Ammon's horn (tissue), 1 donor: ENCODE data around the gene ARHGAP22.
A peak's percentile ranks its signal among the peaks of the same experiment; 100 is the strongest.

Experiments
- DNase-seq: peaks from one replicate; pipeline ENCODE4 v3.0.0-alpha.2; 2016; ENCODE audit warnings: low spot score

Gene ARHGAP22

DNA sequence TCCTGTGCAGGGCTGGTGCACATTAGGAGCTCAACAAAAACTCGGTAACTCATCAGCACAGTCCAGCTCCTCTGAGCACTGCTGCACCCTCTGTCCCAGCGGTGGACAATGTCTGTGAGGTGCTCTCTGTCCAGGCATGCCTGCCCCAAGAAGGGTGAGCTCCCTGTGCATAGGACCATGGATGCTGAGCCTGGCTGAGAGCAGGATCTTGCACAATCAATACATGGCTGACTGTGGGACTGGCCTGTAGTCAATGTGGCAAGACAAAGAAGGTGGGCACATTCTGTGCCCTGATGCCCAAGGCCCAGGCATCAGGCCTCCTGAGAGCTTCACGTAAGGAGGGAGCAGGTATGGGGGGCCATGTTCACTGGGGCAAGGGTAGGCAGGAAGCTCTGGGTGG lies 17.1 kb downstream of the ARHGAP22 start:
- no peak for DNase-seq

DNA sequence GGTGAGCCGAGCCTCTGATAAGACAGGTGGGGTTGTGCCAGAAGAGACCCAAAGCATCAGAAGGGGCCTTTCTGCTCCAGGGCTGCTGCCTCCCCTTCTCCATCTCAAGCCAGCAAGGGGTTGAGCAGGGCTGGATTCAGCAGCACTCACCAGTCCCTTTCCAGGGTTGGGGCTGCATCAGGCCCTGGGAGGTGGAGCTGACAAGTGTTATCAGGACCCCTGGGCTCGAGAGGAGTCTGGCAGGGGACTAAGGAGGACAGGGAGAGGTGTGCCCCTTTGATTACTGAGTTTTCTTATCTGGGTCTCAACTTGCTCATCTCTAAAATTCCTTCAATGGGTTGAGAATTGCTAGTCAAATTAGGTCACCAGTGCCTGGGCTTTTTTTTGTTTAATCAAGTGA lies 17.8 kb downstream of the ARHGAP22 start:
- no peak for DNase-seq

DNA sequence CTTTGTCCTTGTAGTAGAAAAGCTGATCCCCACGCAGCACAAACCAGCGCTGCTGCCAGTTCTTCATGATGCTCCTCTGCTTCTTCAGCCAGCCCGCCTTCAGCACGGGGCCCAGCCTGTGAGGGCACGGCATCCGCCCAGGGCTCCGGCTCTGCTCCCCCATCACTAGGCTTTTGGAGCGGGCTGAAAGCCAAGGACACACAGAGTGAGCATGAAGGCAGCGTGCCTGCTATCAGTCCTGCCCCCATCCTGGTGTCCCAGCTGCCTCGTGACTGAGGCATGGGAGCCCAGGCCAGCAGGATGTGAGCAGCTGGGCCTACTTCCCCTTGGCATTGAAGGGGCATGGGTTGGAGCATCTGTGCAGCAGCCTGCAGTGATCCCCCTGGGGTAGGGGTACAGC lies 21.9 kb downstream of the ARHGAP22 start:
- DNase-seq, result peak; percentile 87

DNA sequence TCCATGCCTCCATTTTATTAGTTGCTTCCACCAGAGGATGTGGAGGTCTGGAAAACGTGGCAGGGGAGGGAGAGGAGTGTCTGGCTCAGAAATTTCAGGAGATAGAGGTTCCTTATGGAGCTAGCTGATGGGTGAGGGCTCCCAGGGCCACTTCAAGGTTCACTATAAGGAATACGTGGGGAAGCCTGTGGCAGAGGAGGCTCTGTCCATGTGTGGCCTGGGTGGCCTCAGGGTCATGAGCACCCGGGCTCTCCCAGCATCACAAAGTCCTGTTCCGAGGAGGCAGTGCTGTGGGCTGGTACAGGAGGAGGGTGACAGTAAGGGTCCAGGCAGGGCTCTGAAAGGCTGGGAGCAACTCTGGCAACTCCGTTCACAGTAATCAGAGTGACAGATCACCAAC lies 24.6 kb downstream of the ARHGAP22 start:
- DNase-seq, result no peak

DNA sequence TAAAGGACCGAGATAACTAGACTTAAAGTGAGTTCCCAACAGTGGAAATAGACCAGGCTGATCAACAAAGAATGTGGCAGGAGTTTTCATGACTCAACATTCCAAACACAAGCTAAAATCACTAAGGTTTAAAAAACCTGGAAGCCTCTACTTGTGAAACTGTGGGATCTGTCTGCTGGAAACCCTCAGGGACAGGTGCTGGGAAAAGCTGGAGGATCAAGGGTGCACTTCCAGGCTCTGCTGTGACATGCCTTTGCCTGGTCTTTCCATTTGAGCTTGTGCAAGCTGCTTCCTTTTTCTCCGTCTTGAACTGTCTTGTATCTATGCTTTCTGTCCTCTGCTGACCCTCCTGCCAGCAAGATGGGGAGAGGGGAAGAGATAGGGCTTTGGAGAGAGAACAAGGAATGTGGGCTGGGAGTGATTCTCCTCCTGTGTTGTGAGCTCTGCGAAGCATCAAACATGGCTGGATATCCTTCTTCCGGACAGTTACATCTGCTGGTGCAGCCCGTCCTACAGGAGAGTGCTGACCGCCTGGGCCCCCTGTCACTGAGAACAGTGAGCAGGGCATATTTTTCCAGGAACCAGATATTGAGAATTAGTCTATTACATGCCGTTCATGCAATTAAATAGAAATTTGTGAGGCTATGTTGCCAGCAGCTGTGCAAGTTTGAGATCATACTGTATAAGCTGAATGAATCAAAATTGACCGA lies 25.5 kb downstream of the ARHGAP22 start:
- DNase-seq, result no peak

DNA sequence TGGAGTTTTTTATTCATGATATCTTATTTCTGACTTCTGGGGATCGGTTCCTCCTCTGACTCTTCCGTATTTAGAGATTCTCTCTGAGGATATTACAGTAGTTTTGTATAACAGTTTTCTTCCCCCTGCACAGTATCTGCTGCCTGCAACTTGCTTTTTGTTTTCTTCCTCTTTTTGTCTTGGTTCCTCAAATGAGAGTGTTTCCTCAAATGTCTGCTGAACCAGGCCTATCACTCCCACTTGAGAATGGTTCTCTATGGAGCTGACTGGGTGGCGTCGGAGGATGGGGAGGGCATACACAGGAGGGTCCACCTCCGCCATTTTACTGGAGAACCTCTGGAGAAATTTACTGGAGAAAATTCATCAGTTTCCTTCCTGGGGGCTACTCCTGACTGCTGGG lies 27.7 kb downstream of the ARHGAP22 start:
- peak; percentile 67 for DNase-seq

DNA sequence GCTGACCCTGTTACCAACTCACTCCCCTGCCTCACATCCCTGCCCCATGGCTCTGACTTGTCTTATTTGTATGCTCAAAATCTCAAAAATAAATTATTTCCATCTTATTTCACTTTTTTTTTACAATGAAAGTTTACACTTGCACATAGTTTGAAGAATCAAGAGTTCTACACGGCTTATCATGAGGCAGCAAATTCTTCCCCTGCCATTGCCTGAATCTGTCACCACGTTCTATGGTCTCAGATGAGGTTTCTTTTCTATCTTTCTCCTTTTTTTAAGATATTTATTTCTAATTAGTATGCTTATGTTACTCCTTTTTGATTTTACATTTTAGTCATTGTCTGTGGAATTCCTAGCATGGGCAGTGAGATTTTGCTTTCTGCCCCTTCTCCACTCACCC lies 28.4 kb downstream of the ARHGAP22 start:
- DNase-seq, result no peak

DNA sequence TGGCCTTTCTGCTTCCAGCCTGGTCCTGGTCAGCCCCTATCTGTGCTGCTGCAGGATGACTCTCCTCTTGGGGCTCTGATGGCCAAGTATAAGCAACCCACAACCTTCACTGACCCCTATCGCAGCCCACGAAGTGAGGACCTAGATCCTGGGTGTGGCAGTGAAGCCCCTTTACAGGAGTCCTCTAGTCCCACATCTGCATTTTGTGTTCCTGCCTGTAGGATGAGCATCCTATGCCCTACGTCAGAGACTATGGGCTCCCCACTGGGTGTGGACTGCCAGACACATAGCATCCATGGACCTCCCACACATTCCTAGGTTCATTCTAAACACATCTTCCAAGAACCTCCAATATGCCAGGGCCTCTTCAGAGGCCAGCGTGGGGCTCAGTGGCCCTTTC lies 29.0 kb downstream of the ARHGAP22 start:
- DNase-seq, result no peak

DNA sequence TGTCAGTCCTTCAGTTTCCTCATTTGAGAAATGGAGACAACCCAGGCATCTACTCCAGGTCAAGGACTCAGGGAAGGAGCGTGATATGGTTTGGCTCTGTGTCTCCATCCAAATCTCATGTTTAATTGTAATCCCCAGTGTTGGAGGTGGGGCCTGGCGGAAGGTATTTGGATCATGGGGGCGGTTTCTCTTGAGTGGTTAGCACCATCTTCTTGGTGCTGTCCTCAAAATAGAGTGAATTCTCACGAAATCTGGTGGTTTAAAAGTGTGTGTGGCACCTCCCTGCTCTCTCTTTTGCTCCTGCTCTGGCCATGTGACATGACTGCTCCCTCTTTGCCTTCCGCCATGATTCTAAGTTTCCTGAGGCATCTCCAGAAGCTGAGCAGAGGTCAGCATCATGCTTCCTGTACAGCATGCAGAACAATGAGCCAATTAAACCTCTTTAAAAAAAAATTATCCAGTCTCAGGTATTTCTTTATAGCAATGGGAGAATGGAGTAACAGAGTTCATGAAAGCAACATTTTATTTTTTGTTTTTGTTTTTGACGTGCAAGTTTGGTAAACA lies 30.0 kb downstream of the ARHGAP22 start:
- DNase-seq, result no peak

DNA sequence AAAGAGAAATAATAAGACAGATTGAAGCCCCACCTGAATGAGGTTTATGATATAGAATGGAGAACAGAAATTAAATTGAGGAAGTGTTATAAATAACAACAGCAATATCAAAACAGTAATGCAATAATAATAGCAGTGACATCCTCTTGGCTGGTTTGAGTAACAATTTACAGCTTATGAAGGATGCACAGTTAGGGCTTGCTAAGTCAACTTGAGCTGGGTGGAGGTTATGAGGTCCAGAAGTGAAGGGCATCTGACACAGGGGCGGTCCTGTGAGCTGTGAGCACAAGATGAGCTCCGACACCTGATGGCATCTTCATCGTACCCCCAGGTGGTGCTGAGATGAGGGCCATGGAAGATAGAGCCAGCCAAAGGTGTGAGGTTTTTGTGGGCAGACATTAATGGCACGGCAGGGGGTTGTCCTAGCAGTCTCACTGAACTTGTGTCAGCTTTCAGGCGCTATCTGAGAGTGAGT lies 30.5 kb downstream of the ARHGAP22 start:
- no peak for DNase-seq

DNA sequence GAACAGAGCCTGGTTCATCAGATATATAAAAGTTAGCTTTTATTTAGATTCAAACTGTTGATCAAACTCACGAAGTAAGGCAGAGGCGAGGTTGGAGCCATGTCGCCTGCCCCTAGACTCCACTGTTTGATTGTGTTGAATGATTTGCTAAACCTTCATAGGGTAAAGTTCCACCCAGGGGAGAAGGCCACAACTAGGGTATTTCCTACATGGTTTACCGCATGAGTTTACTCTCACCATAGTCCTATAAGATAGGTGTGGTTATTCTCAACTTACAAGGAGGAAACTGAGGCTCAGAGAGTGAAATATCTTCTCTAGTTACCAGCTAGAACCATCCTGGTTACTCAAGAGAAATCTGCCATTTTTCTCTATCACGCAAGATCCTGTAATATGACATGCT lies 31.8 kb downstream of the ARHGAP22 start:
- no peak for DNase-seq

DNA sequence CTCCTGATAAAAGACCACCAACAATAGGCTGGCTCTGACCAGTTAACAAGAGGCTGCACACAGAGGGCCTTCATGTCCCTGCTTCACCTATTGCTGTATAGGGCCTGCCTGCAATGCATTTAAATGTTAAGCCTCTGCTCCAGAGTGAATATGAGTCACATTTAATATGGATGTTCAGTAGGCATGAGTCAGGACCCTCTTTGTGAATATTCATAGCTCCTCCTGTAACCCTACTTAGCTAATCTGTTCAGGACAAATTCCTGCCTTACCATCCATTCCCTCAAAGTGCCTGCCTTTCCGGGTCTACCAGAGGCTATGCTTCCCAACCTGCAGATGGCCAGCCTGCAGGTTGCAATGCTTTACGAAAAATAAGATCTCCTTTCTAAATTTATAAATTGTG lies 32.5 kb downstream of the ARHGAP22 start:
- no peak for DNase-seq

DNA sequence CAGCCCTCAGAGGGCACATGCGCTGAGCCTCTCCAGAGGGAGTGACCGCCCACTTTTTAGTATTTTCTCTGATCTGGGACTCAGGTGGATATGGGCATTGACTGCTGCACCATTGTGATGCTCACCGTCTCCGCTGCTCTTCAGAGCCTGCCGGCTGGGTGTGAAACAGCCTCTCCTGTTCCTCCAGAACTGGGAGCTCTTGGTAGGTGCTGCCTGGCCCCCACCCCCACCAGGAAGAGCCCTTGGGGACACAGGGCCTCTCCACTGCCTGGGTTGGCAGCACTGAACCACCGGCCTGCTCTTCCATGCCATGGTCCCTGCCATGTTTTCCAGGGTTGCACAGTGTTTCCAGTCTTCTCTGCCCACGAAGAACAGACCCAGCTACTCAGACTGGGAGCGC lies 36.3 kb downstream of the ARHGAP22 start:
- DNase-seq, result no peak

DNA sequence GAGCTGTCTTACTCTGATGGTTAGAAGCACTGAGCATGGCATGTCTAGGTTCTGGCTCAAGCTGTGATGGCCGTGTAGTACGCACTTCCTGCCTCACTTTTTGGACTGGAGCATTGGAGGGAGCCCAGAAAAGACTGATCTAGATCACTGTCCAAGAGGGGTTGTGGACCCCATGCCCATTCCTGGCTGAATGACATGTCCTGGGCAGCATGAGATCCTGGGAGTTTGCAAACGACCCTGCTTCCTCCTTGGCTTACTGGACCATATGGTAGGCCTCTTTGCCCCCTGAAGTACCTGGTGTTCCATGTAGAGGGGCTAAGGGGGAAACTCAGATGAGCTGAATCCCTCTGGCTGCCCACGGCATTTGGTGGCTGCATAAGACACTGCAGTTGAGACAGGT lies 36.7 kb downstream of the ARHGAP22 start:
- DNase-seq, result no peak

DNA sequence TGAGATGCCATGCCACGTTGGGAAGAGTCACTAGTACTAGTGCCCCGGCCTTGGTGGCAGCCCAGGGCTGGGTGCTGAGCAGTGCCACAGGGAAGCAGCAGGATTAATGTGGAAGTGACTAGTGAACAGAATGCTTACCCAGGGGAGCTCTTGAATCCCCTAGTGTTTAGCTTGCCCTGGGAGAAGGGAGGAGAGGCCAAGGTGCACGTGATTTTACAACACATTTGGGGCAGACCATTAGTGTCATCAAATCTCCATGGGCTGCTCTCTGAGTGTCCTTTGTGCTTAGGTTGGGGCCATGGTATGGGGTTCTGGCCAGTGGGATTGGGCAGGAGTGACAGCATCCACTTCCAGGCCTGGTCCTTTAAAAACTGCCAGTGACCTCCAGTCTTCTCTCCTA lies 37.5 kb downstream of the ARHGAP22 start:
- no peak for DNase-seq

DNA sequence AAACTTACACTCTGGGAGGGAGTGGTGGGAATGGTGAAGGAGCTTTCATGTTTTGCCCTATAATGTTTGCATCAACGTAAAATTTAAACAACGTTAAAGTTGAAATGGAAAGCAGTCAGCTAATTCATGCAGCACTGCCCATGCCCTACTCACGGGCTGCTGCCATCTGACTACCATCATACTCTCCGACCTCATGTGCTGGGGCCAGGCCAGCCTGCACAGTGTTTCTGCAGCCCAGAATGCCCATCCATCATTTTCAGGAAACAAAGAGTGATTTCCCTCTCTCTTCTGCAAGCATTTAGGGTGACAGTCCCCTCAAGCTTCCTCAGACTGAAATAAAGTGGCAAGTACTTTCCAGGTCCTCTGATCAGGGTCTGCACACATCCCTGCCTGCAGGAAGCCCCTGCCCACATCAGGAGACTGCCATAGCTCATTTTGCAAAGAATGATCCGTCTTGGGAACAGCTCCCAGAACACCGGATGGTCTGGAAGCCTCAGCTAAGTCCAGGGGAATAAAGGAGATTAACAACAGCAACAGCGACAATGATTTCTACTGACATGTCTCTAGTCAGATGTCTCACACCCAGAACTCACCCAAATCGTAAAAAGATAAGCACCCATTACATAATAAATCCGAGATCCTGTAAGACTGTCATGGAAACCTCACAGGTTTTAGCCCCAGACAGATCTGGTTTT lies 40.3 kb downstream of the ARHGAP22 start:
- DNase-seq, result no peak

DNA sequence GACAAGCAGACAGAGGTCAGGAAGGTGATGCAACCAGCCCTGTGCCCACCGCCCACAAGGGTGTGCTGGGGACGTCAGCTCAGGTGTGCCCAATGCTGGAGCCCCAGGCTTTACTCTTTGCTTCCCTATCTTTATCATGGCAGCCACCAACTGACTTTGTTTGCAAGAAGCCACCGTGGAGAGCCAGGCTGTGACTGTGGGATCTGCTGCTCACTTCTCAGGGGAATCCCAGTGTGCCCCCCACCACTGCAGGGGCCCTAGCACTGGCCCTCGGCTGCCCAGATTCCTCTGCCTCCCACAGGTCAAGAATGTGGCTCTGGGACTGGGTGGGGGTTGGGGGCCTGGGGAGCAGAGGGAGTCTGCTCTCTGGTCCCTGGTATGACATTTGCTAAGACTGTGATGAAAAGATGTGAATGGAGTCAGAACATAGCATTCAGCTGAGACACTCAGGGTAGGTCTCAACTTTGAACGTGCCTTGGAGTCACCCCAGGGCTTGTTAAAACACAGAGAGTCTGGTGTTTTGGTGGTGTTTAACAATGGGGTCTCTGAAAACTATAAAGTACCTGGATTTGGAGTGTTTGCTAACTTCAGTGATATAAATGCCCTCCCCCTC lies 47.3 kb downstream of the ARHGAP22 start:
- DNase-seq, result no peak

DNA sequence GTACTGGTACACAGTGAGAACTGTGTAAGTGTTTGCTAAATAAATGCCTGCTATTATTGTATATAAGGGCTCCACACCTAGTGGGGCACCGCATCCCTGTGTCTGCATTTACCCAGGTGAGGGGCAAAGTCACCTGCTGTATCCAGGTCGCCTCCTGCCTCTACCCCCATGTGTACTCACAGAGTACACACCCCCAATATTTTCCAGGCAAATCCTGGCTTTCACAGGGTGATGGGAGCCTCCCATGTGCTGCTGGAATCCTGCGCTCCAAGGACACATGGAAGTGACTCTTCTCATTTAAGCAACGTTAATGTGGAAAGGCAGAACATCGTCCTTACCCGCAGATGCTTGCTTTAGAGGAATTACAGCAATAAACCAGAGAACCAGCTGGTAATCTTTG lies 48.2 kb downstream of the ARHGAP22 start:
- no peak for DNase-seq

DNA sequence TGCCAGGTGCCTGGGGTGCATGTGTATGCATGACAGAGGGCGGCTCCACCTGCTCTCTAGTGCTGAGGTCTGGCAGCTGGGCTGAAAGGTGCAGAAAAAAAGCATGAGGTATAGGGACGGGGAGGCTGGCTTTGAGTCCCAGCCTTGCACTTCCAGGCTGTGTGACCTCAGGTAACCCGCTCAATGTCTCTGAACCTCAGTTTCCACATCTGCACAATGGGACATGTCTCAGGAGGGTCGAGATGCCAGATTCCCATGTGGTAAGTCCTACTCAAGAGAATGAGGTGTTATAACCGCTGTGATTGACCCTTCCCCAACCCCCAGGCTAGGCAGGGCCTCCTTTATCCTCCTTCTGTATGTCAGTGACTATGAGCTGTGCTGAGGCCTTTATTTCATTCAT lies 48.8 kb downstream of the ARHGAP22 start:
- DNase-seq, result no peak

DNA sequence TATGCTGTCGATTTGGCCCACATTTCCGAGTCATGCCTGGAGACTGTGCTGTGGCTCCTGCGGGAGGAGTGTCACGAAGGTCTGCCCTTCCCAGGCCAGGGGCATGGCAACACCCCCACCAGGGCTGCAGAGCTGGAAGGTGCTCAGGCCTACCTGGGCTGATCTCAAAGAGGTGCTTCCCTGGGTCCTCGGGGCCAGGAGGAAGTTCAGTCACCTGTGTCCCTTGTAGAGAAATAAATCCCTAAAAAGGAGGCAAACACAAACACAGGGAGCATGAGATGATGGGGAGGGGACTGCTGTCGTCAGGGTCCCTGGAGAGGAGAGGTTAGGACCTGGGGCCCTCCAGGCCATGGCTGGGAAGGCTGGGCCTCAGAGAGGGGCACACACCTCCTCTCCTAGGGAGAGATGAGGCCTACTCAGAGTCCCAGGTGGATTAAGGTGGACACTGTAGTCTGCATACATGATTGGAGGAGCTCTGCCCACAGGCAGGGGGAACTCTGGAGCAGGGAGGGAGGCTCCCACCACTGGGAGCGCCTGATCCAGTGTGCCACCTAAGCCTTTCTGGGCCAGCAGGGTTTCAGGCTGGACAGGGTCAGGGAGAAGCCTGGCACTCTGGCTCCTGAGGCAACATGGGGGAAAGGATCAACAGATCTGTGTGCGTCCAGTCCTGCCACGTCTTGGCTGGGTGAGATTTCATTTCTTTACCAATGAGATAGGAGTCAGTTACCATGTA lies 49.4 kb downstream of the ARHGAP22 start:
- no peak for DNase-seq

DNA sequence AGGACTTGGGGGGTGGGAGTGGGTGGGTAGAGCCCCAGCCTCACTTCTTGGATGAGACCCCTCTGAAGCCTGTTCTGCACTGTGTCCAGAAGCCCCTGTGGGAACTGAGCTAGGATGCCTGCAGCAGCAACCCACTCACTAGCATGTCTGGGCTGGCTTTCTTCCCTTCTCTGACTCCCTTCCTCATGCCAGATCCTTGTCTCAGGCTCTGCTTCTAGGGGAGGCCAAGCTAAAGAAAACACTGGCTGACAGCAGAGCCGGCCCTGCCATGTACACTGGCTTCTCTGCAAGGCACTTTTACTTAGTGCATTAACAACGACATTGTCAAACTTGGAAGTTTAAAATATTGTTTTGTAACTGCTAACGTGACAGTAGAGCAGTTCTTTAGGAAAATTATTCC lies 50.2 kb downstream of the ARHGAP22 start:
- peak; percentile 35 for DNase-seq

DNA sequence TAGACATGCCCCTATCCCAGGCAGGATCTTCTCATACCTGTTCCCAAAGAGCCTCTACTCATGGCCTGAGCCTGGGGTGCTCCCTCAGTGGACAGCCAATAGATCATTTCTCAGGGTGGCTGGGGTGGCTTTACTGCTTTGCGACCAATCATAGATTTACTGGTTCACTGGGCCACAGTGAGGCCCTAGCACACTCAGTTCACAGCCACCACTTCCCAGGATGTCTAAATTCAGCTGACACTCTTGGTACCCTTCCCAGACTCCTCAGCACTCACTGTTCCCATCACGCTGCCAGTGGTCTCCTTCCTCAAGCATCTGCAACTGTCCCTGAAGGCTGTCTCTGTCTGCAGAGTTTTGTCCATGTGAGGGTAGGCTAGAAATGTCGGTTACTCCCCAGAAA lies 50.6 kb downstream of the ARHGAP22 start:
- DNase-seq, result peak; percentile 50
